OCI-LY7 (cell line): ENCODE data around the gene RBM26. TPM values are rescaled to one million over a fixed set of nuclear protein-coding genes. Genes with fewer than 3 reads are reported as not detected.
A peak's percentile ranks its signal among the peaks of the same experiment; 100 is the strongest.

ENCODE experiments used
- BruUV-seq: library from RNA; stranded (reverse); fragments of 400-500 nt; replicated peaks from 2 replicates; lab custom pipeline; 2021; lab: Mats Ljungman, UMichigan
- CTCF ChIA-PET: fragments of 300-600 bp; sonication (Branson Sonifier 250); formaldehyde crosslinking; loops from one replicate; lab custom pipeline; 2022; ENCODE audit warnings: antibody characterized with exemption; ENCODE audit not compliant: unreplicated experiment; lab: Charles Lee
- POLR2A ChIA-PET: fragments of 300-600 bp; sonication (Branson Sonifier 250); formaldehyde crosslinking; loops from one replicate; lab custom pipeline; 2022; ENCODE audit warnings: antibody characterized with exemption; lab: Charles Lee
- DNase-seq: peaks from one replicate; pipeline ENCODE4 v3.0.0-alpha.2; 2015; ENCODE audit warnings: low spot score
- H2AFZ ChIP-seq: fragments of 200-600 bp; sonication (generic), shearing (Covaris generic); 2 replicates; pipeline ENCODE4 v1.6.1; 2014; ENCODE audit warnings: mild to moderate bottlenecking, antibody characterized with exemption, low read length, moderate library complexity
- H3K27ac ChIP-seq: fragments of 200-600 bp; sonication (generic); 2 replicates; pipeline ENCODE4 v1.5.1; 2014; ENCODE audit warnings: mixed run types, low read depth, mild to moderate bottlenecking, moderate library complexity, low read length, inconsistent platforms; ENCODE audit not compliant: poor library complexity, severe bottlenecking
- H3K36me3 ChIP-seq: fragments of 200-600 bp; sonication (generic); 2 replicates; pipeline ENCODE4 v1.6.1; 2014; ENCODE audit warnings: mild to moderate bottlenecking, antibody characterized with exemption, low read length, moderate library complexity, mixed read lengths; ENCODE audit not compliant: insufficient read depth
- H3K4me1 ChIP-seq: fragments of 200-600 bp; sonication (generic); 2 replicates; pipeline ENCODE4 v1.5.1; 2014; ENCODE audit warnings: mild to moderate bottlenecking, low read length; ENCODE audit not compliant: insufficient read depth, poor library complexity, severe bottlenecking
- H3K4me2 ChIP-seq: fragments of 200-600 bp; sonication (generic); 2 replicates; pipeline ENCODE4 v1.6.1; 2014; ENCODE audit warnings: mild to moderate bottlenecking, low read length
- H3K4me3 ChIP-seq: fragments of 200-600 bp; sonication (generic); 2 replicates; pipeline ENCODE4 v1.5.1; 2014; ENCODE audit warnings: mild to moderate bottlenecking, low read depth, low read length; ENCODE audit not compliant: poor library complexity, severe bottlenecking
- H3K79me2 ChIP-seq: fragments of 200-600 bp; sonication (generic); 2 replicates; pipeline ENCODE4 v1.6.1; 2016; ENCODE audit warnings: low read depth, mild to moderate bottlenecking, low read length, moderate library complexity, mixed read lengths; ENCODE audit not compliant: insufficient read depth
- H3K9me2 ChIP-seq: fragments of 200-600 bp; sonication (generic); 2 replicates; pipeline ENCODE4 v1.6.1; 2016; ENCODE audit warnings: mild to moderate bottlenecking, low read length, mixed read lengths; ENCODE audit not compliant: insufficient read depth
- H3K9me3 ChIP-seq: fragments of 200-600 bp; sonication (generic); 2 replicates; pipeline ENCODE4 v1.6.1; 2014; ENCODE audit warnings: mild to moderate bottlenecking, mixed run types, low read length, mixed read lengths
- H4K20me1 ChIP-seq: fragments of 200-600 bp; sonication (generic); 2 replicates; pipeline ENCODE4 v1.6.1; 2014; ENCODE audit warnings: mild to moderate bottlenecking, antibody characterized with exemption, low read length, moderate library complexity, mixed read lengths; ENCODE audit not compliant: insufficient read depth
- EZH2phosphoT487 ChIP-seq: fragments of 200-600 bp; sonication (generic); IDR thresholded peaks from 2 replicates; pipeline ENCODE4 v1.6.1; 2018; ENCODE audit warnings: low read depth, borderline replicate concordance, mild to moderate bottlenecking, mixed run types, antibody characterized with exemption, low read length, moderate library complexity, mixed read lengths
- intact Hi-C: fragments of 100-400 bp; cut with micrococcal nuclease; formaldehyde crosslinking; loops from one replicate; pipeline ENCODE4 v1.10.0; 2022; ENCODE audit not compliant: unreplicated experiment
- total RNA-seq, 2 experiments: library from RNA; depleted of rRNA in 1 of 2; stranded (reverse); fragments of >200 nt in 1 of 2; shearing (Covaris generic) in 1 of 2; gene quantifications; 2 replicates each; pipeline ENCODE4 v1.2.3, GENCODE V29; 2014 to 2022
- TF ChIP-seq, protein P1 (sequence below): fragments of 200-600 bp; sonication (generic); conservative IDR thresholded peaks from 2 replicates; pipeline ENCODE4 v1.5.1; 2014; ENCODE audit warnings: mild to moderate bottlenecking, antibody characterized with exemption, low read length, moderate library complexity, mixed read lengths

RBM26 gene
- total RNA-seq, 2 experiments from 2014 or later = 44.1 to 85.2 TPM

DNA sequence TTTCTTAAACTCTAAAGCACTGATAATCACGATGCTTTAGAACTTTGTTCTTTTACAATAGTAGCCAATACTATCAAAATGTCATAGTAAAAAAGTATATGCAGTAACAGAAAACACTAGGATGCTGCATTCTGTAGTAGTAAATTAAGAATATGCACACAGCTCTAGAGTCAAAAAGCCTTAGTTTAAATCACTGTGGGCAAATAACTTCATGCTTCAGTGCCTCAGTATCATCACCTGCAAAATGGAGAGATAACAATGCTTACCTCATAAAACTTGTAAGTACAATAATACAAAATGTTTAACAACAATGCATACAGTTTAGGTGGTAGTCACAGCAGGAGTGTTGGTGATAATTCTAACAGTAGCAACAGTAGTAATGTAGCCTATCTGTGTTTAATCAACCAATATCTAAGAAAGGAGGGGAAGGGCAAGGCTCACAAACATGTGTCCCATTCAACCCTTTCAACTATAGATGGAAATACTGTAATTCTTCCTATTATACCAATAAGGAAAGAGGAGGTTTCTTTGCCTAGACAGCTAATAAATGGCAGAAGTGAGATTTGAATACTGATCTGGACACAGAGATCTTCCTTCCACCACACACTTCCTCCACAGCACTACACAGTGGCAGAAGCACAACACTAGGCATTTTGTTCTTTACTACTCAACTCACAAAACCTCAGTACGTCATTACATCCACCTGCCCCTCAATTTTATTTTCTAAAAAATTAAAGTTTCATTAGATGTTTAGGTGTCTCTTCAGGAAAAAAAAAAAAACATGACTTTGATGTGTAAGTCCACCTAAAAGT is 4.6 kb downstream of the RBM26 start:
- ChIA-PET POLR2A (interaction anchor here (0.7 to 1.8 kb wide), 5 partner anchors 8 to 76 kb away, joined by 3 to 8 read pairs (median 5); no protein-coding TSS in a partner anchor), CTCF (no interaction called here)
- Histone ChIP-seq H3K27ac (peak overlapping the region; percentile 94), H3K9me3 (peaks cover 9% of the 10 kb centered on the region), H3K79me2 (peaks cover 99% of the 10 kb centered on the region), H2AFZ (no peak overlapping the region), H3K4me3 (peak overlapping the region; percentile 98), H3K36me3 (peaks cover 85% of the 10 kb centered on the region), H3K4me2 (peak overlapping the region; percentile 87), H4K20me1 (peaks cover 61% of the 10 kb centered on the region), H3K4me1 (peaks cover 26% of the 10 kb centered on the region), H3K9me2 (no peaks in the 10 kb centered on the region)
- TF ChIP-seq, protein P1, sequence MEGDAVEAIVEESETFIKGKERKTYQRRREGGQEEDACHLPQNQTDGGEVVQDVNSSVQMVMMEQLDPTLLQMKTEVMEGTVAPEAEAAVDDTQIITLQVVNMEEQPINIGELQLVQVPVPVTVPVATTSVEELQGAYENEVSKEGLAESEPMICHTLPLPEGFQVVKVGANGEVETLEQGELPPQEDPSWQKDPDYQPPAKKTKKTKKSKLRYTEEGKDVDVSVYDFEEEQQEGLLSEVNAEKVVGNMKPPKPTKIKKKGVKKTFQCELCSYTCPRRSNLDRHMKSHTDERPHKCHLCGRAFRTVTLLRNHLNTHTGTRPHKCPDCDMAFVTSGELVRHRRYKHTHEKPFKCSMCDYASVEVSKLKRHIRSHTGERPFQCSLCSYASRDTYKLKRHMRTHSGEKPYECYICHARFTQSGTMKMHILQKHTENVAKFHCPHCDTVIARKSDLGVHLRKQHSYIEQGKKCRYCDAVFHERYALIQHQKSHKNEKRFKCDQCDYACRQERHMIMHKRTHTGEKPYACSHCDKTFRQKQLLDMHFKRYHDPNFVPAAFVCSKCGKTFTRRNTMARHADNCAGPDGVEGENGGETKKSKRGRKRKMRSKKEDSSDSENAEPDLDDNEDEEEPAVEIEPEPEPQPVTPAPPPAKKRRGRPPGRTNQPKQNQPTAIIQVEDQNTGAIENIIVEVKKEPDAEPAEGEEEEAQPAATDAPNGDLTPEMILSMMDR = peak; percentile 32; the same call in 1 of the 2 replicates
- no peak for TF ChIP-seq EZH2phosphoT487
- intact Hi-C loops = no loop called here
- no TSS peak for BruUV-seq
- DNase-seq = peak; percentile 55

GRCh38 chr13:79398915-79399314 is 7.1 kb downstream of the RBM26 start:
- CTCF ChIA-PET = no interaction called here
- H3K9me2 ChIP-seq = no peaks in the 10 kb centered on the region
- POLR2A ChIA-PET = interaction anchor here (0.7 to 2.5 kb wide), 9 partner anchors 8 to 50 kb away, joined by 3 to 12 read pairs (median 5); partner anchors contain the start of gene RBM26
- intact Hi-C loops = no loop called here
- BruUV-seq = no TSS peak
- peaks cover 27% of the 10 kb centered on the region for H3K9me3 ChIP-seq
- peaks cover 98% of the 10 kb centered on the region for H3K36me3 ChIP-seq
- H4K20me1 ChIP-seq = peaks cover 50% of the 10 kb centered on the region
- TF ChIP-seq, protein P1 = no peak
- TF ChIP-seq EZH2phosphoT487 = no peak
- no peak overlapping the region for H2AFZ ChIP-seq
- no peak overlapping the region for H3K4me2 ChIP-seq
- H3K4me3 ChIP-seq = no peak overlapping the region
- H3K27ac ChIP-seq = no peak overlapping the region
- no peak for DNase-seq
- H3K4me1 ChIP-seq = peaks cover 37% of the 10 kb centered on the region
- H3K79me2 ChIP-seq = peaks cover 100% of the 10 kb centered on the region

DNA sequence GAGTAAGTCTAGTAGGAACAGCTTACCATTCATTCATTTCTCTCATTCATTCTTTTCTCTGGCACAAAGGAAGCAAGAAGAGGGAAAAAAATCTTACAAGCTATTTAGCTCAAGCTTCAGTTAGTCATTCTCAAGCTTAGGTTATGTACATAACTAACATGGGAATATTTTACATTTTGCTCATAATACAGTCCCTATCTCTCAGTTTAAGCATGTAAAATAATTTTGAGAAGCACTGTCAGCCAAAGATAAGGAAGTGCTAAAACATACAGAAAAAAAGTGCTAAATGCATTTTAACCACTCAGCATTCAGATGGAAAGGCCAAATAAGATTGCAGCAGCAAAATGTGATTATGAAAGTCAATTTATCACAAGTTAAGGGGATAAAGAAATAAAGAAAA is 7.9 kb downstream of the RBM26 start:
- peaks cover 50% of the 10 kb centered on the region for H4K20me1 ChIP-seq
- peaks cover 98% of the 10 kb centered on the region for H3K36me3 ChIP-seq
- peaks cover 100% of the 10 kb centered on the region for H3K79me2 ChIP-seq
- H3K9me3 ChIP-seq = peaks cover 27% of the 10 kb centered on the region
- TF ChIP-seq EZH2phosphoT487 = no peak
- TF ChIP-seq, protein P1 = no peak
- H3K9me2 ChIP-seq = no peaks in the 10 kb centered on the region
- ChIA-PET CTCF (no interaction called here), POLR2A (interaction anchor here (0.6 to 2.5 kb wide), 8 partner anchors 9 to 734 kb away, joined by 3 to 12 read pairs (median 6); partner anchors contain the start of gene RBM26)
- H3K27ac ChIP-seq = no peak overlapping the region
- intact Hi-C loops = no loop called here
- BruUV-seq = no TSS peak
- no peak overlapping the region for H2AFZ ChIP-seq
- DNase-seq = no peak
- no peak overlapping the region for H3K4me2 ChIP-seq
- H3K4me1 ChIP-seq = peaks cover 44% of the 10 kb centered on the region
- H3K4me3 ChIP-seq = no peak overlapping the region
